ENCODE results near the gene TXNDC2.

TXNDC2 gene

GRCh38 chr18:9885170-9886004 lies at the start of gene TXNDC2:
TXNDC2 (plus strand) TSS chr18:9885973; CDS start chr18:9886681, 708 bp downstream.
- Mint-ChIP-seq H3K9me3 (no peaks in the 10 kb centered on the region), H3K27me3 (peaks cover 3% of the 10 kb centered on the region), H3K4me3 (no peak within 1 kb of the TSS), H3K36me3 (ENCODE audit: low read depth) (no peaks in the 10 kb centered on the region), H3K27ac (no peak within 1 kb of the TSS), H3K4me1 (ENCODE audit: low read depth) (no peaks in the 10 kb centered on the region)

DNA sequence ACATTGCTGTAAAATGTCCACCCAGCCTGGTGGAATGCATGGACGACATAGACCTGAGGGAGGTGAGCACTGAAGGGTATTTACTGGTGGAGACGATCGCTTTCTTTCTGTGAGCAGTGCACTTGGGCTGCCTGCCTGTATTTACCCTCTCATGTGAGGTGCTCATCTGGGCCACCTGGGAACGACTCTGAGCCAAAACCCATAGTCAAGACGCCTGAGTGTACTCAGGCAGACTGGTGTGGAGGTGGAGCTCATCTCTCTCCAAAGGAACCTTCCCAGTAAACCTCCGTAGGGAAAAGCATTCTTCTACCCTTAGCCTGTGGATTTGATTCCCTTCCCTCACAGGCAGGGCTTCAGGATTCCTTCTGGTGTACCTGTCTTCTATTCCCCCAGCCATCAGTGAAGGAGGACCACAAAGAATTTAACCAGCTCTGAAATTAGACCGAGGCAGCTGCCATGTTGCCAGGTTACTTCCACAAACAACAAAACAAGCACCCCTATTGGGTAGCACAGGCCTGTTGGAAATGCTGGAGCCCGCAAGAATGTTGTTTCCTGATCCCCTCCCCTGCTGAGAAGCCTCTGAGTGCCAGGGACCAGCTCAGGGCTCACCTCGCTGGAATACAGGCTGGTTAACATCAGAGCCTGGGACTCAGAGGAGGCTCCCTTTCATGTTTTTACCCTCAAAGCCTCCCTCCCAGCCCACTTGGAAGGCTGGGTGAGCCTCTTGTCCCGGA lies 47.5 kb upstream of the TXNDC2 start:
- no peaks in the 10 kb centered on the region for H3K4me1 Mint-ChIP-seq (ENCODE audit: low read depth)
- no peak overlapping the region for H3K27ac Mint-ChIP-seq
- H3K9me3 Mint-ChIP-seq, result no peaks in the 10 kb centered on the region
- no peak overlapping the region for H3K4me3 Mint-ChIP-seq
- H3K36me3 Mint-ChIP-seq (ENCODE audit: low read depth), result no peaks in the 10 kb centered on the region
- peaks cover 6% of the 10 kb centered on the region for H3K27me3 Mint-ChIP-seq

DNA sequence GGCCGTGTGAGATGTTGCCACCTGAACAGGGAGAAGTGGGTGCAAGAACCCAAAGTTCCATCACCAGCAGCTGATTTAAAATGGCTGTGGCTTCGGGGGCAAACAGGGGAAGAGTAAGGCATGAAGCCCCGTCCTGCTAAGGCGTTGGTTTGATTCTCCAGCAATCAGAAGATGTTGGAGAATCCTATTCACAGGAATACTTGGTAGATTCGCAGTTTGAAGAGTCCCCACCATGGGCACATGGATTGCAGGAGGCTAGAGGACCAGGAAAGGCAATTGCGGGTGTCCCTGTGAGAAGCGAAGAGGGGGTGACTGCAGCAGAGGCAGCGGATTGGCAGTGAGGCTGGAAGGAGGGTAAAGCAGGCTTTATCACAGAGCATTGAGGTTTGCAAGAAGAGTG lies 46.6 kb upstream of the TXNDC2 start:
- H3K36me3 Mint-ChIP-seq (ENCODE audit: low read depth), result no peaks in the 10 kb centered on the region
- H3K27me3 Mint-ChIP-seq, result peaks cover 6% of the 10 kb centered on the region
- no peak overlapping the region for H3K4me3 Mint-ChIP-seq
- no peak overlapping the region for H3K27ac Mint-ChIP-seq
- no peaks in the 10 kb centered on the region for H3K9me3 Mint-ChIP-seq
- no peaks in the 10 kb centered on the region for H3K4me1 Mint-ChIP-seq (ENCODE audit: low read depth)

GRCh38 chr18:9839853-9840252 lies 45.9 kb upstream of the TXNDC2 start:
- no peak overlapping the region for H3K27ac Mint-ChIP-seq
- H3K36me3 Mint-ChIP-seq (ENCODE audit: low read depth), result no peaks in the 10 kb centered on the region
- no peaks in the 10 kb centered on the region for H3K4me1 Mint-ChIP-seq (ENCODE audit: low read depth)
- peaks cover 6% of the 10 kb centered on the region for H3K27me3 Mint-ChIP-seq
- H3K4me3 Mint-ChIP-seq, result no peak overlapping the region
- H3K9me3 Mint-ChIP-seq, result no peaks in the 10 kb centered on the region

GRCh38 chr18:9841752-9842151 lies 44.0 kb upstream of the TXNDC2 start:
- Mint-ChIP-seq H3K9me3 (no peaks in the 10 kb centered on the region), H3K27ac (no peak overlapping the region), H3K4me3 (no peak overlapping the region), H3K4me1 (ENCODE audit: low read depth) (no peaks in the 10 kb centered on the region), H3K36me3 (ENCODE audit: low read depth) (no peaks in the 10 kb centered on the region), H3K27me3 (peaks cover 2% of the 10 kb centered on the region)

GRCh38 chr18:9842448-9842847 lies 43.3 kb upstream of the TXNDC2 start:
- Mint-ChIP-seq H3K4me1 (ENCODE audit: low read depth) (no peaks in the 10 kb centered on the region), H3K36me3 (ENCODE audit: low read depth) (no peaks in the 10 kb centered on the region), H3K27me3 (no peaks in the 10 kb centered on the region), H3K4me3 (no peak overlapping the region), H3K9me3 (no peaks in the 10 kb centered on the region), H3K27ac (no peak overlapping the region)

DNA sequence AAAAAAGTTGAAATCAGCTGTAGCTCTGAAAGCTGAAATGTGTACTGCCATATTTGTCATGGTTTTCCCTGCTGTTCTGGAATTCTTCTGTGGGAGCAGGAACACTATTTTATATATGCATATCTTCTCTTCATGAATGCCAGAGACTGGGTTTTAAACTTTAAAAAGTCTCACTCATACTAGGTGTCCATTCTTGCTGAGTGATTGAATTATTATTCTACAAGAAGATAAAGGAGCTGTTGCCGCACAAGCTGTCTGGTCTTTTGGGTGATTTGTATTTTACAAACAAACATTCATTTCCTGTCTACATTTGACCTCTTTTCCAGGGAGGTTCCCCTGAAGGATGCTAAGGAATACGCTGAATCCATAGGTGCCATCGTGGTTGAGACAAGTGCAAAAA lies 40.5 kb upstream of the TXNDC2 start:
- no peaks in the 10 kb centered on the region for H3K9me3 Mint-ChIP-seq
- H3K27me3 Mint-ChIP-seq, result peaks cover 19% of the 10 kb centered on the region
- no peaks in the 10 kb centered on the region for H3K4me1 Mint-ChIP-seq (ENCODE audit: low read depth)
- H3K36me3 Mint-ChIP-seq (ENCODE audit: low read depth), result no peaks in the 10 kb centered on the region
- no peak overlapping the region for H3K27ac Mint-ChIP-seq
- no peak overlapping the region for H3K4me3 Mint-ChIP-seq

GRCh38 chr18:9846162-9846925 lies 39.4 kb upstream of the TXNDC2 start:
- Mint-ChIP-seq H3K36me3 (ENCODE audit: low read depth) (no peaks in the 10 kb centered on the region), H3K4me3 (no peak overlapping the region), H3K4me1 (ENCODE audit: low read depth) (no peaks in the 10 kb centered on the region), H3K27me3 (peaks cover 19% of the 10 kb centered on the region), H3K27ac (no peak overlapping the region), H3K9me3 (no peaks in the 10 kb centered on the region)

GRCh38 chr18:9848170-9848879 lies 37.4 kb upstream of the TXNDC2 start:
- H3K9me3 Mint-ChIP-seq, result no peaks in the 10 kb centered on the region
- no peak overlapping the region for H3K4me3 Mint-ChIP-seq
- no peaks in the 10 kb centered on the region for H3K4me1 Mint-ChIP-seq (ENCODE audit: low read depth)
- H3K27ac Mint-ChIP-seq, result no peak overlapping the region
- peaks cover 19% of the 10 kb centered on the region for H3K27me3 Mint-ChIP-seq
- no peaks in the 10 kb centered on the region for H3K36me3 Mint-ChIP-seq (ENCODE audit: low read depth)

DNA sequence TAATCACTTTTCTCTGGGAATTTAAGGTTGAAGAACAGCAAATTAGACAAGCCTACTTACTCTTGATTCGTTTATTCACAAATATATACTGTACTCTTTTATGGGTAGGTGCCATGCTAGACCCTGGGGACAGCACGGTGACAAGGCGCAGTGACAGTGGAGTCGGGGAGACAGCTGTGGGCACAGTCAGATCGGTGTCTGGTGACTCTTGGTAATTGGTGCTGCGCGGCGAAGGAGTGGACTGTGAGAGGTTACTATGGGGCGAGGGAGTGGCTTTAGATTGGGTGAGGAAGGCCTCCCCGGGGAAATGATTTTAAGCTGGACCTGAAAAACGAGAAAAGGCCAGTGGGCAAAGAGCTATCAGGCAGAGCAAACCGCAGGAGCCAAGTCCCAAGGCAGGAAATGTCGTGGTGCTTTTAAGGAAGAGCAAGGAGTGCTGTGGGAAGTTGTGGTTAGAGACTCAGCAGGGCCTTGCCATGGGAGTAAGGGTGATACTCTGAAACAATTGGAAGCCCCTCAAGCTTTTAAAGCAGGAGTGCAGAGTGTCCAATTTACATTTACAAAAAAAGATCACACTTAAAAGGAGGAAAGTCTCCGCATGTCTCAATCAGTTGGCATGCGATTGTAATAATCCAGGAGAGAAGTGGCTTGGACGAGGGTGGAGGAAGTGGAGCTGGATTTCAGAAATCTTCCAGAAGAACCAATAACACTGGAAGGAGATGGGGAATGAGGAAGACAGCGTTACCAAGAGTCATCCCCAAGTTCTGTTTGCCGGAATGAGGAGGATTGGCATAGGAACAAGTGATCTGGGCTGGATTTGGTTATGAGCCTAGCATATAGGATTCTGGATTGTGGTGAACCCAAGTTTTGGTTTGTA lies 36.1 kb upstream of the TXNDC2 start:
- H3K27ac Mint-ChIP-seq, result no peak overlapping the region
- H3K4me3 Mint-ChIP-seq, result no peak overlapping the region
- peaks cover 19% of the 10 kb centered on the region for H3K27me3 Mint-ChIP-seq
- no peaks in the 10 kb centered on the region for H3K9me3 Mint-ChIP-seq
- no peaks in the 10 kb centered on the region for H3K36me3 Mint-ChIP-seq (ENCODE audit: low read depth)
- H3K4me1 Mint-ChIP-seq (ENCODE audit: low read depth), result no peaks in the 10 kb centered on the region

GRCh38 chr18:9850309-9850708 lies 35.5 kb upstream of the TXNDC2 start:
- Mint-ChIP-seq H3K27ac (no peak overlapping the region), H3K36me3 (ENCODE audit: low read depth) (no peaks in the 10 kb centered on the region), H3K4me1 (ENCODE audit: low read depth) (no peaks in the 10 kb centered on the region), H3K27me3 (peaks cover 19% of the 10 kb centered on the region), H3K4me3 (no peak overlapping the region), H3K9me3 (no peaks in the 10 kb centered on the region)

DNA sequence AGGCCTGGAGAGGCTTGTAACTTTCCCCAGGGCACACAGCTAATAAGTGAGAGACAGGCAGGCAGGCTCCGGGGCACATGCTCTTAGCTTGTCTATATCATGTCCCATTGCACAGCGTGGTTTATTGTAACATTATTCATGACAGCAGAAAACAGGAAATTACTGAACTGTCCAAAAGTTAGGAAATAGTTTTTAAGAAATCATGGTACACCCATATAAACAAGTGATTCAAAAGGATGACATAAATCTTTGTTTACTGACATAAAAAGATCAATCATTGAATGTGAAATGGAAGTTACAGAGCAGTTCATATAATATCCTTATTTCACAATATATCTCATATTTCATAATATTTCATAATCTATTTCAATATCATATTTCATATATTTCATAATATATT lies 34.3 kb upstream of the TXNDC2 start:
- H3K9me3 Mint-ChIP-seq, result no peaks in the 10 kb centered on the region
- no peak overlapping the region for H3K27ac Mint-ChIP-seq
- no peaks in the 10 kb centered on the region for H3K4me1 Mint-ChIP-seq (ENCODE audit: low read depth)
- no peaks in the 10 kb centered on the region for H3K36me3 Mint-ChIP-seq (ENCODE audit: low read depth)
- no peak overlapping the region for H3K4me3 Mint-ChIP-seq
- peaks cover 19% of the 10 kb centered on the region for H3K27me3 Mint-ChIP-seq

DNA sequence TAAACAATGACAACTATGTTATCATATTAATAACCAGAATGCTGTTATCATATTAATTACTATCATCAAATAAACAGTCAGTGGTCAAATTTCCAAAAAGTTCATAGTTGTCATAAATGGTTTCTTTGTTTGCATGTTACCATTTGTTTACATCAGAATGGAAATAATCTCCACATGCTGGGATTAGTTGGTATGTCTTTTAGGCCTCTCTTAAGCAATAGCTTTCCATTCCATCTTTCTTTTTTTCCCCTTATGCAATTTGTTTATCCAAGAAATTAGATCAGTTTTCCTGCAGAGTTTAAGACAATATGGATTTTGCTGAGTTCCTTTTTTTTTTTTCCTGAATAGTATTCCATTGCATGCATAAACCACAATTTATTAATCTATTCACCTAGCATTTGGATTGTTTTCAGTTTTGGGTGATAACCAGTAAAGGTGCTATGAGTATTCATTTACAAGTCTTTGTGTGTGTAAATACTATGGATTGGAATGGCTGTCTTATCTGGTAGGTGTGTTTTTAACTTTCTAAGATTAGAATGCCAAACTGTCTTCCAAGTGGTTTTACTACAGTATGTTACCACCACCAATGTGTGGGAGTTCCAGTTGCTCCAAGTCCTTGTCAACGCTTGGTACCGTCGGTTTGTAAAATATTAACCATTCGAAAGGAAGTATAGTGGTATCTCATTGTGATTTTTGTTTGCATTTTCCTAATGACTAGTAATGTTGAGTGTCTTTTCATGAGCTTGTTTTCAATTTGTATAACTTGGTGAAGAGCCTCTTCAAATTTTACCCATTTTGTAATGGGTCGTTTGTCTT lies 33.3 kb upstream of the TXNDC2 start:
- no peaks in the 10 kb centered on the region for H3K9me3 Mint-ChIP-seq
- no peak overlapping the region for H3K27ac Mint-ChIP-seq
- H3K36me3 Mint-ChIP-seq (ENCODE audit: low read depth), result no peaks in the 10 kb centered on the region

More for the DNA sequence above, 33.3 kb upstream of the TXNDC2 start:
- Mint-ChIP-seq H3K27me3 (peaks cover 19% of the 10 kb centered on the region), H3K4me1 (ENCODE audit: low read depth) (no peaks in the 10 kb centered on the region), H3K4me3 (no peak overlapping the region)
